H1 (cell line): ENCODE results near the gene AFF1. TPM values are rescaled to one million over a fixed set of nuclear protein-coding genes. Genes with fewer than 3 reads are reported as not detected.
A peak's percentile ranks its signal among the peaks of the same experiment; 100 is the strongest.

Experiments used
- CTCF ChIA-PET: fragments of 300-600 bp; sonication (Branson Sonifier 250); formaldehyde crosslinking; loops from one replicate; lab custom pipeline; 2021; ENCODE audit not compliant: partially characterized antibody; lab: Charles Lee
- POLR2A ChIA-PET: fragments of 300-600 bp; sonication (Branson Sonifier 250); formaldehyde crosslinking; loops from one replicate; lab custom pipeline; 2021; ENCODE audit warnings: inconsistent platforms; ENCODE audit not compliant: partially characterized antibody; lab: Charles Lee
- DNase-seq, 2 experiments: peaks; one replicate each; pipeline versions ENCODE4 v3.0.0 to v3.0.0-alpha.2; 2010 to 2022; ENCODE audit warnings: low spot score in 2 of 2, low read depth in 1 of 2, mixed read lengths in 1 of 2
- FAIRE-seq: peaks from 2 replicates; lab custom pipeline; 2011; peaks lifted over from hg19 to GRCh38; lab: Jason Lieb, UNC
- H2AFZ ChIP-seq: 2 replicates; pipeline ENCODE4 v1.8.1; 2012; ENCODE audit warnings: low read length, inconsistent platforms
- H2AK5ac ChIP-seq: 2 replicates; pipeline ENCODE4 v1.6.1; 2013; ENCODE audit warnings: low read depth, low read length
- H2BK120ac ChIP-seq: replicated peaks from 2 replicates; pipeline ENCODE3; 2013; ENCODE audit warnings: low read depth, low read length, inconsistent platforms
- H2BK12ac ChIP-seq: 2 replicates; pipeline ENCODE4 v1.6.1; 2013; ENCODE audit warnings: low read depth, low read length
- H2BK15ac ChIP-seq: 2 replicates; pipeline ENCODE4 v1.6.1; 2013; ENCODE audit warnings: low read length
- H2BK20ac ChIP-seq: 2 replicates; pipeline ENCODE4 v1.6.1; 2013; ENCODE audit warnings: low read length
- H2BK5ac ChIP-seq: 2 replicates; pipeline ENCODE4 v1.6.1; 2013; ENCODE audit warnings: low read depth, low read length
- H3K14ac ChIP-seq: 2 replicates; pipeline ENCODE4 v1.6.1; 2013; ENCODE audit warnings: inconsistent platforms; ENCODE audit not compliant: insufficient read length
- H3K18ac ChIP-seq: 2 replicates; pipeline ENCODE4 v1.6.1; 2013; ENCODE audit warnings: low read length; ENCODE audit errors: extremely low read depth
- H3K23ac ChIP-seq: 2 replicates; pipeline ENCODE4 v1.6.1; 2013; ENCODE audit warnings: inconsistent platforms; ENCODE audit not compliant: insufficient read length
- H3K23me2 ChIP-seq: 2 replicates; pipeline ENCODE4 v1.6.1; 2013; ENCODE audit warnings: low read depth, low read length
- H3K27ac ChIP-seq: 2 replicates; pipeline ENCODE4 v1.6.1; 2011; ENCODE audit warnings: low read depth, low read length, inconsistent platforms
- H3K27me3 ChIP-seq, 4 experiments: replicated peaks in 1 of 4; 1 replicate in 1 of 4; 2 replicates in 3 of 4; pipeline versions ENCODE4 v1.6.1 to v1.8.1; 2011 to 2013; ENCODE audit warnings: low read length in 3 of 4, mild to moderate bottlenecking in 3 of 4, inconsistent platforms in 2 of 4, mixed read lengths in 2 of 4, moderate library complexity in 1 of 4; ENCODE audit not compliant: control insufficient read depth in 3 of 4, insufficient read depth in 3 of 4; ENCODE audit errors: extremely low read depth in 1 of 4
- H3K36me3 ChIP-seq, 4 experiments: 2 replicates each; pipeline versions ENCODE4 v1.6.1 to v1.8.1; 2011 to 2013; ENCODE audit warnings: mild to moderate bottlenecking in 4 of 4, low read length in 3 of 4, moderate library complexity in 2 of 4, control low read depth in 1 of 4, inconsistent platforms in 1 of 4; ENCODE audit not compliant: insufficient read depth in 4 of 4, control insufficient read depth in 2 of 4
- H3K4ac ChIP-seq: replicated peaks from 2 replicates; pipeline ENCODE3; 2013; ENCODE audit warnings: low read length, low read depth, mixed read lengths, inconsistent platforms; ENCODE audit not compliant: insufficient read length
- H3K4me1 ChIP-seq, 4 experiments: replicated peaks in 1 of 4; 1 replicate in 1 of 4; 2 replicates in 3 of 4; pipeline versions ENCODE4 v1.6.1 to v1.8.1; 2011 to 2013; ENCODE audit warnings: low read length in 3 of 4, inconsistent platforms in 2 of 4, mixed read lengths in 1 of 4; ENCODE audit not compliant: insufficient read depth in 4 of 4, control insufficient read depth in 3 of 4
- H3K4me2 ChIP-seq, 2 experiments: 2 replicates each; pipeline versions ENCODE4 v1.6.1 to v1.8.1; 2011 to 2013; ENCODE audit warnings: low read depth in 2 of 2, low read length in 2 of 2, control low read depth in 1 of 2, inconsistent platforms in 1 of 2, mild to moderate bottlenecking in 1 of 2; ENCODE audit not compliant: insufficient read depth in 1 of 2
- H3K4me3 ChIP-seq, 4 experiments: fragments of 200-600, 300-600 bp in 1 of 4; sonication (generic), shearing (Covaris generic), sonication (Bioruptor Twin) in 1 of 4; 2 replicates each; pipeline versions ENCODE4 v1.5.1 to v1.8.1; 2011 to 2016; ENCODE audit warnings: low read length in 4 of 4, low read depth in 3 of 4, control low read depth in 2 of 4, inconsistent platforms in 2 of 4, mild to moderate bottlenecking in 2 of 4, mixed read lengths in 1 of 4, moderate library complexity in 1 of 4; ENCODE audit not compliant: insufficient read depth in 2 of 4; ENCODE audit errors: extremely low read depth in 1 of 4
- H3K56ac ChIP-seq: replicated peaks from 2 replicates; pipeline ENCODE3; 2013; ENCODE audit warnings: low read depth, mild to moderate bottlenecking, mixed read lengths, low read length, inconsistent platforms; ENCODE audit not compliant: insufficient read length
- H3K79me1 ChIP-seq: 2 replicates; pipeline ENCODE4 v1.6.1; 2013; ENCODE audit warnings: low read depth, low read length, control low read depth
- H3K79me2 ChIP-seq, 2 experiments: 2 replicates each; pipeline versions ENCODE4 v1.6.1 to v1.8.1; 2012 to 2013; ENCODE audit warnings: low read length in 2 of 2, mild to moderate bottlenecking in 2 of 2, inconsistent platforms in 1 of 2; ENCODE audit not compliant: insufficient read depth in 2 of 2, control insufficient read depth in 1 of 2
- H3K9ac ChIP-seq, 4 experiments: replicated peaks in 1 of 4; 1 replicate in 1 of 4; 2 replicates in 3 of 4; pipeline versions ENCODE4 v1.6.1 to v1.8.1; 2011 to 2013; ENCODE audit warnings: low read depth in 3 of 4, low read length in 3 of 4, control low read depth in 2 of 4, mild to moderate bottlenecking in 2 of 4, moderate library complexity in 2 of 4, inconsistent platforms in 1 of 4; ENCODE audit errors: extremely low read depth in 1 of 4
- H3K9me3 ChIP-seq, 2 experiments: 2 replicates each; pipeline versions ENCODE4 v1.6.1 to v1.8.1; 2012 to 2013; ENCODE audit warnings: mild to moderate bottlenecking in 2 of 2, moderate library complexity in 2 of 2, control low read depth in 1 of 2, inconsistent platforms in 1 of 2, low read depth in 1 of 2, low read length in 1 of 2, mixed read lengths in 1 of 2; ENCODE audit not compliant: insufficient read depth in 2 of 2
- H4K20me1 ChIP-seq, 2 experiments: replicated peaks in 1 of 2; 2 replicates each; pipeline versions ENCODE3 to v1.8.1; 2011 to 2013; ENCODE audit warnings: inconsistent platforms in 2 of 2, low read length in 2 of 2, mild to moderate bottlenecking in 1 of 2; ENCODE audit not compliant: insufficient read depth in 2 of 2, control insufficient read depth in 1 of 2
- H4K5ac ChIP-seq: 2 replicates; pipeline ENCODE4 v1.6.1; 2013; ENCODE audit warnings: low read length, low read depth, mixed read lengths, inconsistent platforms; ENCODE audit not compliant: insufficient read length
- H4K8ac ChIP-seq: 2 replicates; pipeline ENCODE4 v1.8.0; 2013; ENCODE audit warnings: mild to moderate bottlenecking, moderate library complexity, low read length, inconsistent platforms; ENCODE audit not compliant: insufficient read depth; ENCODE audit errors: extremely low read depth
- H4K91ac ChIP-seq: replicated peaks from 2 replicates; pipeline ENCODE3; 2013; ENCODE audit warnings: low read length, mixed read lengths, inconsistent platforms; ENCODE audit not compliant: insufficient read length
- SIX5 ChIP-seq: IDR thresholded peaks from 2 replicates; pipeline ENCODE4 v1.6.1; 2011; ENCODE audit warnings: mild to moderate bottlenecking, low read depth, low read length
- SUZ12 ChIP-seq: fragments of 200-600 bp; sonication (generic); IDR thresholded peaks from 2 replicates; pipeline ENCODE4 v1.6.1; 2012; ENCODE audit warnings: mild to moderate bottlenecking, inconsistent platforms, low read length, moderate library complexity, mixed read lengths
- TCF12 ChIP-seq: IDR thresholded peaks from 2 replicates; pipeline ENCODE4 v1.6.1; 2011; ENCODE audit warnings: low read depth, mild to moderate bottlenecking, low read length
- WGBS, 2 experiments: shearing (Covaris generic) in 1 of 2; methylation state at CpG; one replicate each; pipeline versions ENCODE4 v1.1.6 to v1.1.7; 2013 to 2015; ENCODE audit warnings: low lambda C conversion rate in 2 of 2, mixed read lengths in 2 of 2, inconsistent platforms in 1 of 2, low coverage in 1 of 2, missing lambda C conversion rate in 1 of 2; ENCODE audit not compliant: insufficient replicate concordance in 2 of 2, insufficient coverage in 1 of 2, insufficient read length in 1 of 2; ENCODE audit errors: extremely low coverage in 1 of 2, missing lambda C conversion rate in 1 of 2; 5-methylcytosine and 5-hydroxymethylcytosine counted together
- polyA plus RNA-seq, 7 experiments: library from polyadenylated mRNA; depleted of rRNA in 3 of 7; stranded (reverse) in 5 of 7; unstranded in 2 of 7; fragments of >200 nt in 5 of 7; fragments of 200-250 nt in 2 of 7; gene quantifications; 1 replicate in 5 of 7; 2 replicates in 1 of 7; 4 replicates in 1 of 7; pipeline versions ENCODE4 v1.2.1 to v1.2.3, GENCODE V29; 2011 to 2013; ENCODE audit warnings: missing spikeins in 2 of 7, mixed read lengths in 2 of 7
- total RNA-seq: library from RNA; stranded (reverse); fragmentation: NEBNext Ultra II Directional; extraction: Animal tissue kit (Norgen Biotek cat#: 25700); gene quantifications from 2 replicates; pipeline ENCODE4 v1.2.1, GENCODE V29; 2021

AFF1 gene
- total and polyA plus RNA-seq, 2 of the 8 experiments (the other 6 are each of a cell fraction or from before 2014, with no cell fraction given) = 14.8 to 85.5 TPM

DNA sequence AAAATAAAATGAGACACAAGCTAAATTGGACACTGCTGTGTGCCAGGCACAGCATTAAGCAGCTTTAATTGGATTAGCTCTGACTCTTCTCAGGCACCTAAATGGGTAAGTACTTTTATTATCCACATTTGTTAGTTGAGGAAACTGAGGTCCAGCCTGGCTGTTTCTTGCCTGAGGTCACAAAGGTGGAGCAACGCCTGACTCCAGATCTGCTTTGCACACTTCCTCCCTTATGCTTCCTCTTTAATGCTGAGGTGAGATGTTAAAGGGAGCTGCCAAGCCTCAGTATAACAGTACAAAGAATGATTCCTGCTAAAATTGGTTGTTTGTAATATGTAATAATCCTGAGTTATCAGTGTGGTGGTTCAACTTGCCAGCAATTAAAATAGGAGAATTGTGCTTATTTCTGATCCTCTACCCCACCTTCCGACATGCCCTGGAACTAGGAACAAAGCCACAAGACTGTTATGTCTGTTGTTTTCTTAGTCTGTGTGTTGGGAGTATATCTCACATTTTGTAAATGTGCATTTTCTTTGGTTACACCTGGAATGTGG, 74.4 kb downstream of the AFF1 start:
- H3K4ac ChIP-seq = no peak overlapping the region
- POLR2A ChIA-PET = interaction anchor here (1.5 to 2.6 kb wide), 4 partner anchors 48 to 74 kb away, joined by 3 to 19 read pairs (median 5); partner anchors contain the start of gene AFF1
- TF ChIP-seq SIX5 = no peak
- TF ChIP-seq SUZ12 = no peak
- no peak for TF ChIP-seq TCF12
- no peak overlapping the region for H2BK120ac ChIP-seq
- H4K91ac ChIP-seq = no peak overlapping the region
- H3K4me2 ChIP-seq = peak overlapping the region; percentile 9 to 18; a peak in 3 of 4 replicates
- H3K79me1 ChIP-seq = no peaks in the 10 kb centered on the region
- no peak overlapping the region for H4K8ac ChIP-seq
- H2BK5ac ChIP-seq = no peak overlapping the region
- DNase-seq (no peak), FAIRE-seq (no peak)
- peaks cover 7 to 27% (median 22%) of the 10 kb centered on the region in 4 experiments; a peak in 6 of 7 replicates for H3K4me1 ChIP-seq
- H2AK5ac ChIP-seq = no peak overlapping the region; the same call in 1 of the 2 replicates
- peaks cover 14% of the 10 kb centered on the region for H3K23me2 ChIP-seq
- no peak overlapping the region for H2BK15ac ChIP-seq
- 78% methylated on average over 2 of the region's 2 CpGs; no CpG with 5 or more reads in 1 of the 2 experiments for WGBS, 2 experiments
- H4K20me1 ChIP-seq = peaks cover 3 to 8% of the 10 kb centered on the region in 2 experiments
- H3K79me2 ChIP-seq = peaks cover 7 to 79% of the 10 kb centered on the region in 2 experiments
- H3K14ac ChIP-seq = no peak overlapping the region
- H3K27me3 ChIP-seq = no peaks in the 10 kb centered on the region
- H3K27ac ChIP-seq = no peak overlapping the region
- H4K5ac ChIP-seq = no peak overlapping the region
- CTCF ChIA-PET = interaction anchor here (0.9 to 2.4 kb wide), 8 partner anchors 9 to 87 kb away, joined by 3 to 9 read pairs (median 4); partner anchors contain the start of gene AFF1
- no peak overlapping the region for H2AFZ ChIP-seq
- no peak overlapping the region for H3K9ac ChIP-seq
- H3K36me3 ChIP-seq = no peaks in the 10 kb centered on the region
- no peak overlapping the region for H2BK20ac ChIP-seq
- peak overlapping the region; percentile 18; the same call in 1 of the 2 replicates for H2BK12ac ChIP-seq
- no peak overlapping the region for H3K4me3 ChIP-seq
- H3K18ac ChIP-seq = no peak overlapping the region
- no peak overlapping the region for H3K23ac ChIP-seq
- no peak overlapping the region for H3K56ac ChIP-seq
- no peaks in the 10 kb centered on the region for H3K9me3 ChIP-seq
